WERI-Rb-1 (cell line): Measurements from ENCODE around the gene ZSCAN25.

Experiments
- DNase-seq: peaks from one replicate; pipeline ENCODE4 v3.0.0-alpha.2; 2020
- H3K27ac ChIP-seq: fragments of 250-450 bp; sonication (Bioruptor Pico); 2 replicates; pipeline ENCODE4 v1.5.1; 2020; ENCODE audit warnings: mild to moderate bottlenecking, moderate library complexity
- H3K27me3 ChIP-seq: fragments of 250-450 bp; sonication (Bioruptor Pico); 2 replicates; pipeline ENCODE4 v1.5.1; 2021; ENCODE audit warnings: mild to moderate bottlenecking, low read depth, moderate library complexity; ENCODE audit not compliant: insufficient read depth, severe bottlenecking
- H3K36me3 ChIP-seq: fragments of 250-450 bp; sonication (Bioruptor Pico); 2 replicates; pipeline ENCODE4 v1.5.1; 2020; ENCODE audit warnings: mild to moderate bottlenecking, moderate library complexity
- H3K4me3 ChIP-seq: 2 replicates; pipeline ENCODE4 v1.5.1; 2011; ENCODE audit warnings: low read depth, mild to moderate bottlenecking, control low read depth, low read length
- H3K9me3 ChIP-seq: fragments of 250-450 bp; sonication (Bioruptor Pico); 2 replicates; pipeline ENCODE4 v1.5.1; 2021; ENCODE audit warnings: mild to moderate bottlenecking, moderate library complexity; ENCODE audit not compliant: severe bottlenecking
- TF ChIP-seq, protein P1 (sequence below): IDR thresholded peaks from 2 replicates; pipeline ENCODE4 v1.5.1; 2011; ENCODE audit warnings: low read depth, mild to moderate bottlenecking, control low read depth, inconsistent platforms, low read length

ZSCAN25 gene

GRCh38 chr7:99666013-99666395, 49.3 kb downstream of the ZSCAN25 start:
- H3K9me3 ChIP-seq = no peaks in the 10 kb centered on the region
- no peak overlapping the region for H3K27ac ChIP-seq
- H3K4me3 ChIP-seq = no peak overlapping the region
- no peak for DNase-seq
- no peaks in the 10 kb centered on the region for H3K27me3 ChIP-seq
- TF ChIP-seq, protein P1, sequence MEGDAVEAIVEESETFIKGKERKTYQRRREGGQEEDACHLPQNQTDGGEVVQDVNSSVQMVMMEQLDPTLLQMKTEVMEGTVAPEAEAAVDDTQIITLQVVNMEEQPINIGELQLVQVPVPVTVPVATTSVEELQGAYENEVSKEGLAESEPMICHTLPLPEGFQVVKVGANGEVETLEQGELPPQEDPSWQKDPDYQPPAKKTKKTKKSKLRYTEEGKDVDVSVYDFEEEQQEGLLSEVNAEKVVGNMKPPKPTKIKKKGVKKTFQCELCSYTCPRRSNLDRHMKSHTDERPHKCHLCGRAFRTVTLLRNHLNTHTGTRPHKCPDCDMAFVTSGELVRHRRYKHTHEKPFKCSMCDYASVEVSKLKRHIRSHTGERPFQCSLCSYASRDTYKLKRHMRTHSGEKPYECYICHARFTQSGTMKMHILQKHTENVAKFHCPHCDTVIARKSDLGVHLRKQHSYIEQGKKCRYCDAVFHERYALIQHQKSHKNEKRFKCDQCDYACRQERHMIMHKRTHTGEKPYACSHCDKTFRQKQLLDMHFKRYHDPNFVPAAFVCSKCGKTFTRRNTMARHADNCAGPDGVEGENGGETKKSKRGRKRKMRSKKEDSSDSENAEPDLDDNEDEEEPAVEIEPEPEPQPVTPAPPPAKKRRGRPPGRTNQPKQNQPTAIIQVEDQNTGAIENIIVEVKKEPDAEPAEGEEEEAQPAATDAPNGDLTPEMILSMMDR = no peak
- H3K36me3 ChIP-seq = no peaks in the 10 kb centered on the region

DNA sequence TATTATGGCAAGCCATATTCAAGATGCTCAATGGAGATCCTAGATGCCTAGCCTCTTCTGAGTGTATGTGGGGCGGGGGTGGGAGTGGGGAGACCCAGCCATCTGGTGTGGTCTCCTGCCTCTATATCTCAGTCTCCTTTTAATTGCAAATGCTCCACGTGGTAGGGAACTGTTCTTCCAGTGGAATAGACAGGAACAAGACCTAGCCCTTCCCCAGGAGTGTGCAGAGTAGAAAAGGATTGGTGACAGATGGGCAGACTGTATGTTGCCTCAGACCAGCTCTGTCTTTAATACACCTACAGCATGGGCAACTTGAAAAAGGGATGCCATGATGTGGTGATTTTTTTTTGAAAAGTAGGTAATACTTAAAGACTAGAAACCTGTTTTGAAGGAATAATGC, 50.4 kb downstream of the ZSCAN25 start:
- no peak overlapping the region for H3K4me3 ChIP-seq
- TF ChIP-seq, protein P1 = no peak
- H3K9me3 ChIP-seq = no peaks in the 10 kb centered on the region
- no peaks in the 10 kb centered on the region for H3K27me3 ChIP-seq
- no peaks in the 10 kb centered on the region for H3K36me3 ChIP-seq
- H3K27ac ChIP-seq = no peak overlapping the region
- DNase-seq = no peak

DNA sequence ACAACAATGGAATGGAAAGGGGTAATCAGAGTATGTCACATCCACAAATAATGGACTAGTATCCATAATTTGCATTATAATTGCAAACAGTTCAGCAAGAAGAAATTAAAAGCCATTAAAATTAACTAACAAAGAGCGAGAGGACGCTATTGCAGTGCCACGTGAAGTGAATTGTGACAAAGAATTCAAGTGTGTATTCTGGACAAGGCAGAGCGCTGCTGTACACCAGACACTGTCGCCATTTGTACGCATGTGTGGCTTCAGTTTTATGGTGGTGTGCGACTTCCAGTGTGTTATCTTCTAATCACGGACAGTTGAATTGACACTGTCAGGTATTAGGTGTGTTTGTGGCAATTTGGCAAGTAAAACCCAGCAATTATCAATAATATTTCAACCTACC, 51.8 kb downstream of the ZSCAN25 start:
- Histone ChIP-seq H3K27ac (no peak overlapping the region), H3K36me3 (no peaks in the 10 kb centered on the region), H3K9me3 (no peaks in the 10 kb centered on the region), H3K4me3 (no peak overlapping the region), H3K27me3 (no peaks in the 10 kb centered on the region)
- no peak for DNase-seq
- TF ChIP-seq, protein P1 = no peak

DNA sequence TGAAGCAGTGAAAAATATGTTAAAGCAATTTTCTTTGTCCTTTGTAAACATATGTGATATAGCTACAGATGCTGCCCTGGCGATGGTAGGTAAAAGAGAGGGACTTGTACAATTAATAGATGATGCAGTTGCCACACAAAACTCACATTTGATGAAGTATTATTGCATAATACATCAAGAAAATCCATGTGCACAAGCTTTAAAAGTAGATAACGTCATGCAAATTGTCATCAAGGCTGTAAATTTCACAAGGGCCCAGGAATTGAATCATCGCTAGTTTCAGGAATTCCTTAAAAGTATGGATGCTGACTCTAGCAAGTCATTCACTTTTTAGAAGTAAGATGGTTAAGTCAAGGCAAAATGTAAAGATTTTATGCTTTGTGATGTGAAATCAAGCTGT, 53.0 kb downstream of the ZSCAN25 start:
- no peak overlapping the region for H3K4me3 ChIP-seq
- no peak for DNase-seq
- H3K36me3 ChIP-seq = no peaks in the 10 kb centered on the region
- TF ChIP-seq, protein P1 = no peak
- no peak overlapping the region for H3K27ac ChIP-seq
- no peaks in the 10 kb centered on the region for H3K9me3 ChIP-seq
- no peaks in the 10 kb centered on the region for H3K27me3 ChIP-seq

- no peak overlapping the region for H3K27ac ChIP-seq
- no peaks in the 10 kb centered on the region for H3K27me3 ChIP-seq
- no peak overlapping the region for H3K4me3 ChIP-seq
- no peaks in the 10 kb centered on the region for H3K9me3 ChIP-seq
- DNase-seq = no peak
- no peaks in the 10 kb centered on the region for H3K36me3 ChIP-seq
- TF ChIP-seq, protein P1 = no peak
Observed at GRCh38 chr7:99672573-99672972, 55.8 kb downstream of the ZSCAN25 start.

DNA sequence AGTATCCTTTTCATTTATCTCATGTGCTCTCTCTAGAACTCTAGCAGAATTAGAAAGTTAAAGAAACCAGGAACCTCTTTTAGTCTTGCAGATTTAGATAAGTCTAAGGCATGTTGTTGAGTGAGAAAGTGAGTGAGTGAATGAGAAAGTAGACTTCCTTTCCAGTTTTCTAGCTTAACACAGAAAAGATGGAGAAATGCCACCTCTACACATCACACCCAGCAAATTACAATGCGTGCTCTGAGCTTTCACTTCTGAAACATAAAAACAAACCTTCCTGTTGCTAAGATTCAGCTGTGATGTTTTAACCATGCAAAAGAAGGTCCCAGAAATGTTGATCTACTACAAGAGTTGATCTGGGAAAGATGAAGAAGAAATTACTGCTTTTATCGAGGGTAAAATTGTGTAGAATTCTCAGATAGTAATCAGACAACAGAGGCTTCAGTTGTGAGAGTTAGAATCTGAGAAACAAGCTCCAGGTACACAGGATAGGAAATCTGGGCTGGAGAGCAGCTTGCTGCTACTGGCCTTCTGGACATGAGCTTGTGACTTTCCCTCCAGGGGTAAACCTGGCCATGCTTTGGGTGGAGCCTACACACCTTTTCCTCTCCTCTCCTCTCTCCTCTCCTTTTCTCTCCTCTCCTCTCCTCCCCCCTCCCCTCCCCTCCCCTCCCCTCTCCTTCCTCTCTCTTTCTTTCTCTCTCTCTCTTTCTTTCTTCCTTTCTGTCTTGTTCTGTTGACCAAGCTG, 58.4 kb downstream of the ZSCAN25 start:
- no peaks in the 10 kb centered on the region for H3K9me3 ChIP-seq
- no peak overlapping the region for H3K4me3 ChIP-seq
- DNase-seq = no peak
- TF ChIP-seq, protein P1 = no peak
- no peaks in the 10 kb centered on the region for H3K27me3 ChIP-seq
- H3K36me3 ChIP-seq = no peaks in the 10 kb centered on the region
- no peak overlapping the region for H3K27ac ChIP-seq
